ENCODE measurements around the gene JMJD1C.

The JMJD1C gene

GRCh38 chr10:63480237-63480636, 14.5 kb upstream of the JMJD1C start:
- no peak for DNase-seq

- DNase-seq: no peak
These were observed 12.8 kb upstream of the JMJD1C start for GRCh38 chr10:63478564-63478963.

- no peak for DNase-seq
These were observed 12.2 kb upstream of the JMJD1C start for GRCh38 chr10:63477927-63478326.

GRCh38 chr10:63474488-63474887, 8.7 kb upstream of the JMJD1C start:
- no peak for DNase-seq

GRCh38 chr10:63470928-63471327, 5.2 kb upstream of the JMJD1C start:
- DNase-seq: no peak

- no peak for DNase-seq
These were observed 3.2 kb upstream of the JMJD1C start for GRCh38 chr10:63468947-63469346.

GRCh38 chr10:63467841-63468240, 2.1 kb upstream of the JMJD1C start:
- DNase-seq: no peak

GRCh38 chr10:63466144-63466935, 563 bp upstream of the JMJD1C start:
- peak; percentile 34 for DNase-seq

- peak; percentile 36 for DNase-seq
These were observed 1.1 kb downstream of the JMJD1C start for GRCh38 chr10:63464402-63465292.

- DNase-seq: no peak
These were observed 3.3 kb downstream of the JMJD1C start for GRCh38 chr10:63462442-63462841.

- no peak for DNase-seq
These were observed 7.6 kb downstream of the JMJD1C start for GRCh38 chr10:63458177-63458576.

- no peak for DNase-seq
These were observed 8.2 kb downstream of the JMJD1C start for GRCh38 chr10:63457594-63457993.

- no peak for DNase-seq
These were observed 9.2 kb downstream of the JMJD1C start for GRCh38 chr10:63456437-63457210.

- no peak for DNase-seq
These were observed 10.3 kb downstream of the JMJD1C start for GRCh38 chr10:63455507-63455906.

GRCh38 chr10:63454631-63455030, 11.1 kb downstream of the JMJD1C start:
- DNase-seq: no peak

GRCh38 chr10:63452524-63452923, 13.3 kb downstream of the JMJD1C start:
- DNase-seq: no peak

- no peak for DNase-seq
These were observed 18.9 kb downstream of the JMJD1C start for GRCh38 chr10:63446716-63447440.

- DNase-seq: no peak
These were observed 24.4 kb downstream of the JMJD1C start for GRCh38 chr10:63441404-63441803.

GRCh38 chr10:63439607-63440006, 26.2 kb downstream of the JMJD1C start:
- DNase-seq: no peak

- no peak for DNase-seq
These were observed 27.0 kb downstream of the JMJD1C start for GRCh38 chr10:63438506-63439498.
